Erythroblast (primary cell): ENCODE measurements around the gene GPR42.

Source experiments
- GATA1 ChIP-seq: IDR thresholded peaks from 2 replicates; pipeline ENCODE4 v1.6.1; 2011; ENCODE audit warnings: low read depth, mild to moderate bottlenecking, control low read depth, low read length, moderate library complexity
- POLR2A ChIP-seq: IDR thresholded peaks from 2 replicates; pipeline ENCODE4 v1.6.1; 2011; ENCODE audit warnings: mild to moderate bottlenecking, low read length

GRCh38 chr19:35336166-35336955 lies 34.5 kb upstream of the GPR42 start:
- TF ChIP-seq POLR2A = no peak
- no peak for TF ChIP-seq GATA1
